Ascending aorta (tissue), 2 donors: ENCODE data around the gene RUSF1. TPM values are rescaled to one million over a fixed set of nuclear protein-coding genes. Genes with fewer than 3 reads are reported as not detected.

Source experiments
- DNase-seq, 2 donors: peaks; one replicate each; pipeline ENCODE4 v3.0.0-alpha.2; 2019; ENCODE audit warnings: low spot score in 2 of 2
- H3K27ac ChIP-seq, 2 donors: fragments of 200-600 bp; sonication (generic); one replicate each; pipeline ENCODE4 v1.5.1; 2016 to 2017; ENCODE audit warnings: mild to moderate bottlenecking in 1 of 2
- H3K27me3 ChIP-seq: fragments of 200-600 bp; sonication (generic); one replicate; pipeline ENCODE4 v1.5.1; 2017
- H3K36me3 ChIP-seq, 2 donors: fragments of 200-600 bp; sonication (generic); one replicate each; pipeline ENCODE4 v1.5.1; 2016
- H3K4me1 ChIP-seq, 2 donors: fragments of 200-600 bp; sonication (generic); one replicate each; pipeline ENCODE4 v1.5.1; 2016 to 2017; ENCODE audit warnings: mild to moderate bottlenecking in 1 of 2
- H3K4me3 ChIP-seq, 2 donors: fragments of 200-600 bp; sonication (generic); one replicate each; pipeline ENCODE4 v1.5.1; 2016 to 2017; ENCODE audit warnings: mild to moderate bottlenecking in 1 of 2
- H3K9me3 ChIP-seq, 2 donors: fragments of 200-600 bp; sonication (generic); one replicate each; pipeline ENCODE4 v1.5.1; 2016
- CTCF ChIP-seq, 3 experiments: fragments of 200-600 bp in 2 of 3; fragments of 450-650 bp in 1 of 3; sonication (generic) in 2 of 3; IDR thresholded peaks; one replicate each; pipeline ENCODE4 v1.5.1; 2016 to 2019; ENCODE audit warnings: antibody characterized with exemption in 3 of 3, mild to moderate bottlenecking in 1 of 3, moderate library complexity in 1 of 3
- intact Hi-C: fragments of 100-400 bp; cut with DNase I; formaldehyde crosslinking; loops from one replicate; pipeline ENCODE4 v1.15.1; 2023
- total RNA-seq: library from RNA; depleted of rRNA; stranded (reverse); fragments of >200 nt; gene quantifications from one replicate; pipeline ENCODE4 v1.1.0, GENCODE V29; 2016

RUSF1 gene
- total RNA-seq, 1 donor from 2014 or later, result 80.9 TPM

DNA sequence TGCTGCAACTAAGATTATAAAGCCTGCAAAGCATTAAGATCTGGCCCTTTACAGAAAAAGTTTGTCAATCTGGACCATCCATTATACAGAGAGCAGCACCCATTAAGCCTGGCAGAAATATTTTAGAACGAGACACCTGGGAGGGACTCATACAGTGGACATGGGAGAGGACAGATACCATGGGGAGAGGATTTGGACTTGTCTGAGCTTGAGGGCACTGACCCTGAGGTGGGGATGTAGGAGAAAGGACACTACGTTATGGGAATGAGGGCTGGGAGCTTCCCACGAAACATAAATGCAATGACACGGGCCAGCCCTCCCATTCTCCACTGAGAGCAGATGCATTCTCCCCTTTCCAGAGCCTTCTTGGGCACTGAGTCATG, 6.2 kb downstream of the RUSF1 start:
- Histone ChIP-seq H3K27me3 (no peaks in the 10 kb centered on the region), H3K4me1 (peaks cover 4 to 16% of the 10 kb centered on the region in 2 donors), H3K27ac (no peak overlapping the region), H3K4me3 (no peak overlapping the region), H3K36me3 (peaks cover 31 to 40% of the 10 kb centered on the region in 2 donors), H3K9me3 (no peaks in the 10 kb centered on the region)
- intact Hi-C loops, result loop anchor here (10.0 kb wide), 1 partner anchor 373 kb away; the partner anchor contains the start of gene ZNF267
- no peak for DNase-seq
- TF ChIP-seq CTCF (IDR thresholded peaks at IDR 0.05), result no peak

DNA sequence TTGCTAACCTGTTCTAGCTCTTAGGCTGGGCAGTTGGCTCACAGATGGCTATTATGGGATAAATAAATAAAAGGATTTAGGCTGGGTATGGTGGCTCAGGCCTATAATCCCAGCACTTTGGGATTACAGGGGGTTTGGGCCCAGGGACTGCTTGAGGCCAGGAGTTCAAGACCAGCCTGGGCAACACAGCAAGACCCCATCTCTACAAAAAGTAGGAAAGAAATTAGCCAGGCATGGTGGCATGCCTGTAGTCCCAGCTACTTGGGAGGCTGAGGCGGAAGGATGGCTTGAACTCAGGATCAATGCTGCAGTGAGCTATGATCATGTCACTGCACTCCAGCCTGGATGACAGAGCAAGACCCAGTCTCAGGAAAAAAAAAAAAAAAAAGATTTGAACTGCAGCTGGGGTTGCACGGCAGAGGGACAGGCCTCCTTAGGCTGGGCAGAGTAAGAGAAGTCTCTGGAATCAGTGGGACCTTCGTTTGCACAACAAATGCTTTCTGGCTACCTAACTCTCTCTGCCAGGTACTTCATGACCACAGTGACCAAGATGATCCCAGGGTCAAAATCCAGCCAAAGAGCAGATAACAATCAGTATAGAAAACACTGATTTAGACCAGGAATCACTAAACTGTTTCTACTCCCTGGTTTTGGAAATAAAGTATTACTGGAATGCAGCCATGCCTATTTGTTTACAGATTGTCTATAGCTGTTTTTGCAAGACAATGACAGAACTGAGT, 6.8 kb downstream of the RUSF1 start:
- Histone ChIP-seq H3K27ac (no peak overlapping the region), H3K9me3 (no peaks in the 10 kb centered on the region), H3K36me3 (peaks cover 36 to 46% of the 10 kb centered on the region in 2 donors), H3K4me1 (peaks cover under 1 to 10% of the 10 kb centered on the region in 2 donors), H3K27me3 (no peaks in the 10 kb centered on the region), H3K4me3 (no peak overlapping the region)
- TF ChIP-seq CTCF (IDR thresholded peaks at IDR 0.05), result no peak
- intact Hi-C loops, result loop anchor here (10.0 kb wide), 1 partner anchor 373 kb away; the partner anchor contains the start of gene ZNF267
- DNase-seq, result no peak

DNA sequence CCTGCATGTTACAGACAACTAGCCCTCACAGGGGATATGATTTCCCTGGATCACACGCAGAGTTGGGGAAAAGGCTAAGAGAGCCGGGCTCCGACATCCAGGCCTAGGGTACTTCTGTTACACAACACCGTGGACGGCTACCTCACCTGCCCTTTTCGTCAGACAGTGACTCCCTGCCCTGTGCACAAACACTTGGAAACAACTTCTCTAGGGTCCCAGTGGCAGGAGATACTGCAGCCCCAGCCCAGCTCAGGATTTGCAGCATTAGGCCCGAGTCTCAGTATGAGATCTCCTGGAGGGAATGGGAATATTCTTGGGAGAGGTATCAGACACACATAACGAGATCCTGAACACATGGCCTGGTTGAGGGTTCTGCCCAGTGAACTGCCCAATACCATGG, 8.3 kb downstream of the RUSF1 start:
- H3K4me1 ChIP-seq, result peaks cover 0 to 8% of the 10 kb centered on the region in 2 donors
- no peak overlapping the region for H3K4me3 ChIP-seq
- H3K27me3 ChIP-seq, result no peaks in the 10 kb centered on the region
- H3K27ac ChIP-seq, result no peak overlapping the region
- intact Hi-C loops, result loop anchor here (10.0 kb wide), 1 partner anchor 375 kb away; the partner anchor contains the start of gene ZNF267
- DNase-seq, result no peak
- no peaks in the 10 kb centered on the region for H3K9me3 ChIP-seq
- H3K36me3 ChIP-seq, result peaks cover 45 to 53% of the 10 kb centered on the region in 2 donors
- no peak for TF ChIP-seq CTCF (IDR thresholded peaks at IDR 0.05)

- DNase-seq, result no peak
- Histone ChIP-seq H3K27me3 (no peaks in the 10 kb centered on the region), H3K36me3 (peaks cover 55 to 64% of the 10 kb centered on the region in 2 donors), H3K4me3 (no peak overlapping the region), H3K27ac (no peak overlapping the region), H3K9me3 (no peaks in the 10 kb centered on the region), H3K4me1 (peaks cover 0 to 8% of the 10 kb centered on the region in 2 donors)
- no peak for TF ChIP-seq CTCF (IDR thresholded peaks at IDR 0.05)
- intact Hi-C loops, result no loop called here
These were observed 9.7 kb downstream of the RUSF1 start for GRCh38 chr16:31498493-31498892.

DNA sequence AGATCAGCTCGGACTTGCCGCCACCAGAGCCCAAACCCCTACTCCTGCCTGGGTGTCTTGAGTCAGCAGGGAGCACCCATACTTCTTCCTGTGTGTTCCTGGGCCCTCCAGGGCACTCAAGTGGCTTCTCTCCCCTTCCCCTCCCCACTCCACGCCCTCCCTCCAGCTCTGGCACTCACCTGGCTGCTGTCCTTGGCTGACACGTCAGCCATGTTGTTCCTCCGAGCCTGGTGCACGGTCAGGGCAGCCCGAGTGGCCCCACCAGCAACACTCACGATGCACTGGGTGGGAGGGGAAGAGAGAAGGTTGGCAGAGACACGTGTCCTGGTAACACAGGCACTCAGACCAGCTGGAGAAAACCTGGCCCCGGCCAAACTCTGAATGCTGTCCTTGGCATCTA, 11.5 kb downstream of the RUSF1 start:
- intact Hi-C loops, result no loop called here
- no peak for DNase-seq
- Histone ChIP-seq H3K27me3 (no peaks in the 10 kb centered on the region), H3K4me3 (no peak overlapping the region), H3K9me3 (no peaks in the 10 kb centered on the region), H3K4me1 (no peaks in the 10 kb centered on the region), H3K36me3 (peaks cover 69 to 82% of the 10 kb centered on the region in 2 donors), H3K27ac (no peak overlapping the region)
- no peak for TF ChIP-seq CTCF (IDR thresholded peaks at IDR 0.05)
